Chondrocyte (in vitro differentiated cells): ENCODE measurements around the gene DIAPH2. TPM values are rescaled to one million over a fixed set of nuclear protein-coding genes. Genes with fewer than 3 reads are reported as not detected.

Source experiments
- DNase-seq: peaks from one replicate; pipeline ENCODE4 v3.0.0; 2021; ENCODE audit warnings: mixed read lengths, low spot score
- H3K27ac Mint-ChIP-seq: one replicate; pipeline ENCODE4 v1.8.0; 2021; ENCODE audit warnings: mild to moderate bottlenecking, moderate library complexity, mixed read lengths; ENCODE audit not compliant: unreplicated experiment
- H3K27me3 Mint-ChIP-seq: 2 replicates; pipeline ENCODE4 v1.8.0; 2021; ENCODE audit warnings: low read depth, mixed read lengths
- H3K36me3 Mint-ChIP-seq: 2 replicates; pipeline ENCODE4 v1.8.0; 2021; ENCODE audit warnings: low read depth, mixed read lengths
- H3K4me1 Mint-ChIP-seq: 2 replicates; pipeline ENCODE4 v1.8.0; 2021; ENCODE audit warnings: low read depth, mild to moderate bottlenecking, mixed read lengths
- H3K4me3 Mint-ChIP-seq: one replicate; pipeline ENCODE4 v1.8.0; 2021; ENCODE audit warnings: mild to moderate bottlenecking, moderate library complexity, mixed read lengths; ENCODE audit not compliant: unreplicated experiment
- H3K9me3 Mint-ChIP-seq: 2 replicates; pipeline ENCODE4 v1.8.0; 2021; ENCODE audit warnings: low read depth, mixed read lengths
- CTCF ChIP-seq: fragments of 200-600 bp; sonication (generic); IDR thresholded peaks from 2 replicates; pipeline ENCODE4 v1.5.0; 2021; ENCODE audit warnings: antibody characterized with exemption, mild to moderate bottlenecking, moderate library complexity
- total RNA-seq: library from RNA; stranded (reverse); gene quantifications from 3 replicates; pipeline ENCODE4 v1.2.1, GENCODE V29; 2021

Gene DIAPH2
- total RNA-seq, 1 donor from 2014 or later, result 14.5 TPM

GRCh38 chrX:96907516-96908272 is 223.1 kb downstream of the DIAPH2 start:
- Mint-ChIP-seq H3K27ac (no peak overlapping the region), H3K9me3 (no peaks in the 10 kb centered on the region), H3K27me3 (no peaks in the 10 kb centered on the region), H3K4me1 (peaks cover 4% of the 10 kb centered on the region), H3K4me3 (no peak overlapping the region), H3K36me3 (no peaks in the 10 kb centered on the region)
- DNase-seq, result no peak
- no peak for TF ChIP-seq CTCF

GRCh38 chrX:96909291-96909690 is 224.6 kb downstream of the DIAPH2 start:
- H3K27ac Mint-ChIP-seq, result no peak overlapping the region
- H3K9me3 Mint-ChIP-seq, result no peaks in the 10 kb centered on the region
- DNase-seq, result no peak
- no peak for TF ChIP-seq CTCF
- H3K27me3 Mint-ChIP-seq, result no peaks in the 10 kb centered on the region
- H3K36me3 Mint-ChIP-seq, result no peaks in the 10 kb centered on the region
- H3K4me1 Mint-ChIP-seq, result peaks cover 4% of the 10 kb centered on the region
- no peak overlapping the region for H3K4me3 Mint-ChIP-seq

GRCh38 chrX:96918864-96919263 is 234.2 kb downstream of the DIAPH2 start:
- TF ChIP-seq CTCF, result no peak
- H3K27me3 Mint-ChIP-seq, result no peaks in the 10 kb centered on the region
- H3K9me3 Mint-ChIP-seq, result no peaks in the 10 kb centered on the region
- H3K4me1 Mint-ChIP-seq, result no peaks in the 10 kb centered on the region
- DNase-seq, result no peak
- no peaks in the 10 kb centered on the region for H3K36me3 Mint-ChIP-seq
- H3K4me3 Mint-ChIP-seq, result no peak overlapping the region
- no peak overlapping the region for H3K27ac Mint-ChIP-seq

- H3K27ac Mint-ChIP-seq, result no peak overlapping the region
- H3K36me3 Mint-ChIP-seq, result no peaks in the 10 kb centered on the region
- H3K27me3 Mint-ChIP-seq, result no peaks in the 10 kb centered on the region
- no peak for TF ChIP-seq CTCF
- no peaks in the 10 kb centered on the region for H3K4me1 Mint-ChIP-seq
- no peak overlapping the region for H3K4me3 Mint-ChIP-seq
- H3K9me3 Mint-ChIP-seq, result no peaks in the 10 kb centered on the region
- no peak for DNase-seq
These were observed 235.0 kb downstream of the DIAPH2 start for GRCh38 chrX:96919672-96920071.

- no peak for TF ChIP-seq CTCF
- DNase-seq, result no peak
- Mint-ChIP-seq H3K4me1 (no peaks in the 10 kb centered on the region), H3K36me3 (no peaks in the 10 kb centered on the region), H3K4me3 (no peak overlapping the region), H3K27ac (no peak overlapping the region), H3K9me3 (no peaks in the 10 kb centered on the region), H3K27me3 (no peaks in the 10 kb centered on the region)
These were observed 239.9 kb downstream of the DIAPH2 start for GRCh38 chrX:96924581-96924980.
